ENCODE data around the gene BTN3A1.

DNA sequence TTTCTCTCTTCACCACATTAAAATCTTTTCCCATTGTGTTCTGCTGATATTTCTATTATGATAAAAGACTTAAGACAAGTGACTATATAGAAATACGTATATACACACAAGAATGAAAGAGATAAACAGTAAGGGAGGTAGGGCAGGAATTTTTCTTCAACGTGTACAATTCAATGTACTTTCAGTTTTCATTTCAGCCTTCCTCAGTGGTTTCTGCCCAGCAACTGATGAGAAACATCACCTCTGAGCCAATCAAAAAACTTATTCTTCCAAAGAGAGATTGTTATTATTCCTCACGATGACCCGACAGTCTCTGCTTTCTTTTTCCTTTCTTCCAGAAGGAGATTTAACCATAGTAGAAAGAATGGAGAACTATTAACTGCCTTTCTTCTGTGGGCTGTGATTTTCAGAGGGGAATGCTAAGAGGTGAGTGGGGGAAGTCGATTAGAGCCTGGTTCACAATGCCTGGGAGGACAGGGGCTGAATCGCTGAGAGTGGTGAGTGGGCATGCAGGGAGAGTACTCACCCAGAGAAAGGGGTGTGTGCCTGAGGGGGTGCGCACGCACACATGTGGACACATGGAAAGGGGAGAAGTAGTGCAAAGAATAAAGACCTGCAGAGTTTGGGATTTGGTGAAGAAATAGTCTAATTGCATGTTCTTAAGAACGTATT lies at the start of gene BTN3A1:
- no peak for TF ChIP-seq GATA3 (IDR thresholded peaks at IDR 0.05; ENCODE audit: low read depth, low read length)
- TF ChIP-seq GATA2 (IDR thresholded peaks at IDR 0.05; ENCODE audit: low read depth, low read length), result no peak
